SIG-M5 treated with dmso at 0.1 percent for 504 hours (cell line): ENCODE results near the gene AHRR.
"Not testable (repeated sequence)": the region's sequence is repeated elsewhere in the genome, so short reads cannot be mapped to it uniquely, and the experiment has no call there.

ENCODE experiments used
- DNase-seq: peaks from one replicate; lab custom pipeline; 2025; ENCODE audit not compliant: unreplicated experiment; lab: John Stamatoyannopoulos, UW

The AHRR gene

GRCh38 chr5:321230-321725 lies at the start of gene AHRR:
Gene AHRR, plus strand, starts transcription at chr5:321714. Its CDS starts 22,189 bp downstream, at chr5:343903.
- peak; percentile 47 for DNase-seq

- not testable (repeated sequence) for DNase-seq
These were observed 49.7 kb upstream of the AHRR start for GRCh38 chr5:271828-272167.

- not testable (repeated sequence) for DNase-seq
These were observed 48.4 kb upstream of the AHRR start for GRCh38 chr5:273091-273490.

DNA sequence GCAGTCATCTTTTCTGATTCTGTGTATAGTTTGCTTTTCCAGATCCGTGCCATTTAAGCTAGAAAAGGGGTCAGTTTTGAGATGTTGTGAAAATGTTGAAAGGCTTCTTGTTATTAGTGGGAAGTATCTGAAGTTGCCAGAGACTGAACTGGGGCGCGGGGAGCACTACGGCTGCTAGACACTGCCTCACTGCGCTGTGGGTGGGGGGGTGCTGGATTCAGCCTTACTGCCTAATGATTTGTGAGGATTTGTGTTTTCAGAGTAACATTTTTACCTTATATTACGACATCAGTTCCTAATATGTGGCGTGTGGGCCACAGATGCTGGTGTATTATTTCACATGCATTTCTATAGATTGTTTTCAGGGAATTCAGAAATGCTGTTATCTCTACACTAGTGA lies 48.0 kb upstream of the AHRR start:
- DNase-seq: not testable (repeated sequence)

DNA sequence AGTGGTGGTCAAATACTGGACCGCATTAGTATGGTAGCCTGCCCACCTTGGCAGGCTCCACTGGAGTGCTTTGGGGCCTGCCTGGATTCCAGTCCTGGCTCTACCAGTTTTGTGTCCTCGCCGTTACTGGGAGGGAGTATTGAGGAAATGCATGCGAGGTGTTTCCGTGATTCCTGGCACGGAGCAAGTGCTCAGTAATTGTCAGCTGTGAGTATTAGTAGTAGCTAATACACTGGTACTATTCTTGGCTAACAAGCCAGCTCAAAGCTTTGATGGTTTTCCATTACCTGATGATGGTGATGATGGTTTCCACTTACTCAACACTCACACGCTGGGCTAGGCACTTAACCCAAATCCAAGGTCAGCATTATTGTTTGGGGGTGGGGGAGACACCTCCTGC lies 47.2 kb upstream of the AHRR start:
- DNase-seq: not testable (repeated sequence)

GRCh38 chr5:278646-279045 lies 42.9 kb upstream of the AHRR start:
- DNase-seq: no peak

DNA sequence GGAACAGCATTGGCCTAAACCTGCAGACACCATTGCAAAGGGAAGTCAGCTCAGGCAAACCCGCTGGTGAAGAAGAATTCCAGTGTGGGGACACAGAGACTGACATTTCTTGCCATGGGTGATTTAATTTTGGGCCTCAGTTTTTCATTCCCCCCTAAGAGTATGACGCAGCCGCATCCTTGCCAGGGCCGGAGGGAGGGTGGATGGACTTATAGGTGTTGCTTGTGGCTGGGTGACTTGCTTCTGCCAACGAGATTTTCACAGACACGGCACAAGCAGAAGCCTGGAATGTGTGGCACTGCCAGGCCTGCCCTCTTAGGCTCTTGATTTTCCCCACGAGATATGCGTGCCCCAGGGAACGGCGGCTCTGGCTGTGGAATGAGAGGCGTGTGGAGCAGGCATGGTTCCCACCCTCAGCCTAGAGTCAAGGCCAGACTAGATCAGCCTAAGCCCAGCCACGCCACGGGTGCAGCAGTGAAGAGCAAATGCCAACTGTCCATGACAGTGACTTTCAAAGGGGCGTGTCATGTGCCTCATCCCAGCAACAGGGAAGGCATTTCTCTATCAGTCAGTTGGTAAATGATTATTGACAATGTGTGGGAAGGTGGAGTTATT lies 42.4 kb upstream of the AHRR start:
- not testable (repeated sequence) for DNase-seq

DNA sequence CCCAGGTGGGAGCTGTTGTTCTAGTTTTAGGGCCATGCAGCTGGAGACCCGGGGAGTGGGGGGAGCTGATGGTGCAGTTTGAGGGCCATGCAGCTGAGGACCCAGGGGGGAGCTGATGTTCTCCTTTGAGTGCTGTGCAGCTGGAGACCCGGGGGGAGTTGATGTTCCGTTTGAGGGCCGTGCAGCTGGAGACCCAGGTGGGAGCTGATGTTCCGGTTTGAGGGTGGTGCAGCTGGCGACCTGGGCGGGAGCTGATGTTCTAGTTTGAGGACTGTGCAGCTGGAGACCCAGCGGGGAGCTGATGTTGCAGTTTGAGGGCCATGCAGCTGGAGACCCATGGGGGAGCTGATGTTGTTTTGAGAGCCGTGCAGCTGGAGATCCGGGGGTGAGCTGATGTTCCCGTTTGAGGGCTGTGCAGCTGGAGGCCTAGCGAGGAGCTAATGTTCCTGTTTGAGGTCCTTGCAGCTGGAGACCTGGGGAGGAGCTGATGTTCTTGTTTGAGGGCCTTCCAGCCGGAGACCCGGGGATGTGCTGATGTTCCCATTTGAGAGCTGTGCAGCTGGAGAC lies 35.4 kb upstream of the AHRR start:
- DNase-seq: no peak

GRCh38 chr5:290200-290599 lies 31.3 kb upstream of the AHRR start:
- not testable (repeated sequence) for DNase-seq

GRCh38 chr5:291345-291744 lies 30.2 kb upstream of the AHRR start:
- DNase-seq: not testable (repeated sequence)

DNA sequence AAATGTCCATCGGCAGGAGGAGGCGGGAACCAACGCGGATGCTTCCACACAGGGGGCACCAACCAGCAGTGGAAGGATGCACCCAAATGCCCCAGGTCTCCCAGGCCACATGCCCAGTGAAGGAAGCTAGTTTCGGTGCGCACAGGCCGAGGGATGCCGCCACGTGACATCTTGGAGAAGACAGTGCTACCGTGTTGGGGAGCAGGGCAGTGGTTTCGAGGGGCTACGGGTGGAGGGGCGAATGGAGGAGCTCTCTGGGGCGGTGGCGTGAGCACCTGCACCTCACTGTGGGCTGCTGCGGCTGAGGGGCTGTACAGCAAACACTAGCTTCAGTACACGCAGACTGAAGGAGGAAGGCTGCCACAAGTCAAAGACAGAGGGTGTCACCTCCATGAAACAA lies 26.7 kb upstream of the AHRR start:
- not testable (repeated sequence) for DNase-seq

- DNase-seq: not testable (repeated sequence)
These were observed 25.3 kb upstream of the AHRR start for GRCh38 chr5:296207-296606.

DNA sequence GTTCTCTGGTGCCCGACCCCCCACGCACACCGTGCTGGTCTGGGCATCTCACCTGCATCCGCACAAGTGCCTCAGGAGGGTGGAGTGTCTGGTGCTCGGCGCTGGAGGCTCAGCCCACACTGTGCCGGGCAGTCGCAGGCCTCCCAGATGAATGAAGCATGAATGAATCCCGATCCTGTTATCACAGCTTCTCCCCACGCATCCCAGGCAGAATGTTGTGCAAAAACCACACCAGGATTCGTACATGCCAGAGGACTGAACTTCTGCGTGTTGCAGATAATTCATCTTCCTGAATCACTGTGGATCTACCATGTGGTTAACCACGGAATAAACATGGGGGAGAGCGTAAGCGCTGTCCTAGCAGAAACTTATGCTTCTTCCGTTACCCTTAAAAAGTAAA lies 24.6 kb upstream of the AHRR start:
- not testable (repeated sequence) for DNase-seq

DNA sequence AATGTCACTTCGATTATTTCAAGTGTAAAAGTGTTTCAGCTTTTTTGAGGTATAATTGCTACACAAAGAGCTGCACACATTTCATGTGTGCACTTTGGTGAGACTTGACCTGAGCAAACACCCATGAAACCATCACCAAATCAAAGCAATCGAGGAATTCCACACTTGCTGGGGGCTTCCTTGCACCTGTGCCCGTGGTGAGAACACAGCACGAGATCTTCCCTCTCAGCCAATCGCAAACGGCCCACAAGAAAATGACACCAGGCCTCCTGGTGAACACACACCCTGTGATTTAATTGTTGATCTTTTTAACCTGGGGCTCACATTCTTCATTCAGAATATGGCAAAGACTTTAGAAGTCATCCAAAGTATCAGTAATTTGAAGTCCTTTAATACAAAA lies 24.1 kb upstream of the AHRR start:
- DNase-seq: not testable (repeated sequence)

GRCh38 chr5:297991-298736 lies 23.4 kb upstream of the AHRR start:
- not testable (repeated sequence) for DNase-seq

DNA sequence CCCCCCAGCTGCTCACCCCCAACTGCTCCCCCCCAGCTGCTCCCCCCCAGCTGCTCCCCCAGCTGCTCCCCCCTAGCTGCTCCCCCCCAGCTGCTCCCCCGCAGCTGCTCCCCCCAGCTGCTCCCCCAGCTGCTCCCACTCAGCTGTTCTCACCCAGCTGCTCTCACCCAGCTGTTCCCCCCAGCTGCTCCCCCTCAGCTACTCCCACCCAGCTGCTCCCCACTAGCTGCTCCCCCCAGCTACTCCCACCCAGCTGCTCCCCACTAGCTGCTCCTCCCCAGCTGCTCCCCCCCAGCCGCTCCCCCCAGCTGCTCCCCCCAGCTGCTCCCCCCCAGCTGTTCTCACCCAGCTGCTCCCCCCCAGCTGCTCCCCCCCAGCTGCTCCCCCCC lies 22.8 kb upstream of the AHRR start:
- DNase-seq: no peak

- not testable (repeated sequence) for DNase-seq
These were observed 21.6 kb upstream of the AHRR start for GRCh38 chr5:299921-300320.

DNA sequence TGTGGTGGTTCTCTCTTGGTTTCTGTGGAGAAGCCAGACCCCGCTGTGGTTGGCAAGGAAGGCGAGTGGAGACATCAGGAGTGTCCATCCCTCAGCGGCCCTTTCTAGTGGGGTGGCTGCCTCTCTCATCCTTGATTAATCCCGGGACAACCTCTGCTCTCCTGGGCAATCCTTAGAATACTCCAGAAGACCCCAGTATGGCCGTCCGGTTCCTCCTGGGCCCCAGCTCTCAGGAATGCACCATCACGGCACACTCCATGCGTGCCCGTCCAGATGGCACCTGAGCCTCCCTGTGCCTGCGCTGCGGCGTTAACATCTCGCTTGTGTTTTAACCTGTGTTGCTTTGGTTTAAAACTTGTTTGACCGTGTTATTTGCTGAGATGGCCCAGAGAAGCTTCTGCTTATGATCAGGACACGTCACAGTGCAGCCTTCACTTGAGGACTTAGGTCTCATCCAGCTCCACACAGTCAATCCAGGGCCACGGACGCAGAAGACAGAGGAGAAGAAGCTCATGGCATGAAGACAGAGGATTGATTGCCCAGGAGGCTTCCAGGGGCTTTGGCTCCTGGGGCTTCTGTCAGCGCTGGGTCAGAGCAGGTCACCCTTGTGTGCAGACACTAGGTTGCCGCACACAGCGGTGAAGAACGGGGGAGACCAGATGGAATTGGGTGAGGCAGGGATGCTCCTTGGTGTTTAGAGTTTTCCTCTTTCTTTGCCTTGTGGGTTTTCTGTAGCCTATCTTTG lies 20.7 kb upstream of the AHRR start:
- not testable (repeated sequence) for DNase-seq

GRCh38 chr5:302416-302815 lies 19.1 kb upstream of the AHRR start:
- not testable (repeated sequence) for DNase-seq

DNA sequence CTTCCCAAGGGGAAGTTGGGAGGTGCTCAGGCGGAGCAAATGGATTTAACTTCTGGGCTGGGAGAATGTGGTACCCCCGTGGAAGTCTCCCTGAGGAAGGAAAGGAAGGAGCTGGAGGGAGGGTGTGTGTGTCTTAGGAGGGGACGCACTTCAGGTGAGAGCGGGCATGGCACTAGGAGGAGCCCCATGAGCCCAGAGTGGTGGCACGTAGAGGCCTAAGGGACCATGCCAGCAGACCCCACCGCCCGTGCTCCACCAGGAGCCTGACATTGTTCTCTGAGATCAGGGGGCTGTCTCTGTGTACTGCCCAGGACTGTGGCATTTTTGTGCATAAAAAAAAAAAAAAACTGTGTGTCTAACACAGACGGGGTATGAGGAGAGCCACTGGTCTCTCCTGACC lies 18.5 kb upstream of the AHRR start:
- DNase-seq: no peak

- DNase-seq: not testable (repeated sequence)
These were observed 17.8 kb upstream of the AHRR start for GRCh38 chr5:303741-304140.
